ENCODE data around the gene PRRC2A.

The PRRC2A gene

DNA sequence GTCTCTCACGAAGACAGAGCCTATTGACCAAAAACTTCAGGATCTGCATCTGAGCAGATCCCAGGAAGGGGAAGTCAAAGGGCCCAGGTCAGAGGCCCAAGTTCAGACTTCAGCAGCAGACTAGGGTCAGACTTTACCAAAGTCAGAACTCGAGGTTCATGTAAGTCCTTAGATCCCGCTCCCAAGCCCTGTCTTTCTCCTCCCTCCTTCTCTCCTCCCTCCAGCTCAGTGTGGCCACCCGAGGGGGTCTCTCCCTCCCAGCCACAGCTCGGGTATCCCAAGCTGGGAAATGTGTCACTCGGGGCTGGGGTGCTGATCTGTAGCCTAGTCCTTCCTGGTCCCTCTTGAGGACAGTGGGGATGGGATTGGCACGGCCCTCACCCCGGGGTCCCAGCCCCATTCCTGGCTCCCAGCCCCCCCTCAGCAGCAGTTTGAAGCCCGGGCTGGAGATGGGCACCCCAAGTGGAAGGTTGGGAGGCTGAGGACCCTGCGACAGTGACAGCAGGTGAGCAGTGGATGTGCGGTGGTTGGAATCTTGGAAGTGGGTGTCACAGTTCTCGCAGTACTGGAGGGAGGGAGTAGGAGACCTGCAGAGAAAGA lies 41.7 kb downstream of the PRRC2A start:
- TF ChIP-seq, protein P1, sequence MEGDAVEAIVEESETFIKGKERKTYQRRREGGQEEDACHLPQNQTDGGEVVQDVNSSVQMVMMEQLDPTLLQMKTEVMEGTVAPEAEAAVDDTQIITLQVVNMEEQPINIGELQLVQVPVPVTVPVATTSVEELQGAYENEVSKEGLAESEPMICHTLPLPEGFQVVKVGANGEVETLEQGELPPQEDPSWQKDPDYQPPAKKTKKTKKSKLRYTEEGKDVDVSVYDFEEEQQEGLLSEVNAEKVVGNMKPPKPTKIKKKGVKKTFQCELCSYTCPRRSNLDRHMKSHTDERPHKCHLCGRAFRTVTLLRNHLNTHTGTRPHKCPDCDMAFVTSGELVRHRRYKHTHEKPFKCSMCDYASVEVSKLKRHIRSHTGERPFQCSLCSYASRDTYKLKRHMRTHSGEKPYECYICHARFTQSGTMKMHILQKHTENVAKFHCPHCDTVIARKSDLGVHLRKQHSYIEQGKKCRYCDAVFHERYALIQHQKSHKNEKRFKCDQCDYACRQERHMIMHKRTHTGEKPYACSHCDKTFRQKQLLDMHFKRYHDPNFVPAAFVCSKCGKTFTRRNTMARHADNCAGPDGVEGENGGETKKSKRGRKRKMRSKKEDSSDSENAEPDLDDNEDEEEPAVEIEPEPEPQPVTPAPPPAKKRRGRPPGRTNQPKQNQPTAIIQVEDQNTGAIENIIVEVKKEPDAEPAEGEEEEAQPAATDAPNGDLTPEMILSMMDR (conservative IDR thresholded peaks at IDR 0.05; ENCODE audit: control insufficient read depth, insufficient read depth, low read depth, low read length), result no peak
- DNase-seq (ENCODE audit: low read depth), result no peak
- H3K4me3 ChIP-seq (ENCODE audit: control insufficient read depth, low read depth, low read length), result no peak overlapping the region

DNA sequence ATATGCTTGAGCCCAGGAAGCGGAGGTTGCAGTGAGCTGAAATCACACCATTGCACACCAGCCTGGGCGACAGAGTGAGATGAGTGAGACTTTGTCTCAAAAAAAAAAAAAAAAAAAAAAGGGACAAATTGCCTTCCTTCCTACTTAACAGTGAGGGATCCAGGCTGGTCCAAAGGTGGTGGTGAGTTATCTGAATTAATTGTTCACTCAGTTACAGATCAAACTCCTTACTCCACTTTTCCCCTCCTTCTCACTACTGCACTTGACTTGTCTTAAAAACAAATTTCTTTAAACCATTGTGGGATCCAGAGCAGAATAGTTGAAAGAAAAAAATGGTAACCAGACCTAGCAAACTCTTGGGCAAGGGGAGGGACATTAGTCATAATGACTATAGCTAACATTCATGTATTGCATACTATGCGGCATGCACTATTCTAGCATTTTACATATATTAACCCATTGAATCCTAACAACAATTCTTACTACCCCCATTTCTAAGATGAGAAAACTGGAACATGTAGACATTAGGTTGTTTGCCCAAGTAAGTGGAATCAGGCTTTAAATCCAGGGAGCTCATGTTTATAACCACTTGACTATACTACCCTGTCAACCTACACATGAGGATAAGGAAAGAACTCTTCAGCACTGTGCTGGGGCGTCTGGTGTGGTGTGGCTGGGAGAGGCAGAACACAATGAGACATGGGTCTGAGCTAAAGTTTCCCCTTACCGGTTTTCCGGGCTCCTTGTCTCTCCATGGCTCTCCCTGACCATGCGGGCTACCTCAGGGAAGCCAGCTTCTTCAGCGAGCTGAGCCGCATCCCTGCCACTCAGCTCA lies 42.8 kb downstream of the PRRC2A start:
- TF ChIP-seq, protein P1 (conservative IDR thresholded peaks at IDR 0.05; ENCODE audit: control insufficient read depth, insufficient read depth, low read depth, low read length), result no peak
- DNase-seq (ENCODE audit: low read depth), result peak; percentile 69
- H3K4me3 ChIP-seq (ENCODE audit: control insufficient read depth, low read depth, low read length), result peak overlapping the region; percentile 93

DNA sequence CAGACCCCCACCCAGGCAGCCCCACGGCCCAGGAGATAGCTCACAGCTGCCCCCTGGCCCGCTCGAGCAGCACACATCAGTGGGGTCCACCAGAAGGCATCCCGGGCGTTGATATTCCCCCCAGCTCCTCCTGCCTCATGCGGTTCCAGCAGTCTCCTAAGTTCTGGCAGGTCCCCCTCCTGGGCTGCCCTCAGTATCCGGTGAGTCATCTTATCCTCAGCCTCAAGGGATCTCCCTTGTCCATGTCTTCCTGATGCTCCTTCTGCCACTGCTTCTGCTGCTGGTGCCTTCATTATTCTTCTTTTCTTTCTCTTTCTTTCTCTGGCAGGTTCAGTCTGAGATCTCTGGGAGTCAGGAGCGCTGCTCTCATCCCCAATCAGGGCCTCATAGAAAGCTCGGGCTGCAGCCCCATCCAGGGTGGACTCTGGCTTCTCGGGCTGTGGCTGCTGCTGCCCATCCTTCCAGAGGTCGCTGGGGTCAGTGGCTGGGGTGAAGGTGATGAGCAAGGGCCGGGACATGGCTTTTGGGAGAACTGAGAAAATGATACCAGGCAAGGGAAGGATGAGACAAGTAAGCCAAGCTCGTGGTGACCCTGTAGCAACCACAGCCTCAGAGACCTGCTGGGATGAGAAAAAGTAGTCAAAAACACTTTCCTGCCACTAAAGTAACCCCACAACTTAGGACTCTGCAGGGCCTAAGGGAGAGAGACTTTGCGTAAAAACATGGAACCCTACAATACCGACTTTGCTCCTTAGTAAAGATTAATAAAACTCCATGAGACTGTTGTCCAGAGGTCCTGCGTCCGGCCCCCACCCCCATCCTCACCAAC lies 43.7 kb downstream of the PRRC2A start:
- H3K4me3 ChIP-seq (ENCODE audit: control insufficient read depth, low read depth, low read length), result peak overlapping the region; percentile 93
- DNase-seq (ENCODE audit: low read depth), result peak; percentile 86
- TF ChIP-seq, protein P1 (conservative IDR thresholded peaks at IDR 0.05; ENCODE audit: control insufficient read depth, insufficient read depth, low read depth, low read length), result no peak

DNA sequence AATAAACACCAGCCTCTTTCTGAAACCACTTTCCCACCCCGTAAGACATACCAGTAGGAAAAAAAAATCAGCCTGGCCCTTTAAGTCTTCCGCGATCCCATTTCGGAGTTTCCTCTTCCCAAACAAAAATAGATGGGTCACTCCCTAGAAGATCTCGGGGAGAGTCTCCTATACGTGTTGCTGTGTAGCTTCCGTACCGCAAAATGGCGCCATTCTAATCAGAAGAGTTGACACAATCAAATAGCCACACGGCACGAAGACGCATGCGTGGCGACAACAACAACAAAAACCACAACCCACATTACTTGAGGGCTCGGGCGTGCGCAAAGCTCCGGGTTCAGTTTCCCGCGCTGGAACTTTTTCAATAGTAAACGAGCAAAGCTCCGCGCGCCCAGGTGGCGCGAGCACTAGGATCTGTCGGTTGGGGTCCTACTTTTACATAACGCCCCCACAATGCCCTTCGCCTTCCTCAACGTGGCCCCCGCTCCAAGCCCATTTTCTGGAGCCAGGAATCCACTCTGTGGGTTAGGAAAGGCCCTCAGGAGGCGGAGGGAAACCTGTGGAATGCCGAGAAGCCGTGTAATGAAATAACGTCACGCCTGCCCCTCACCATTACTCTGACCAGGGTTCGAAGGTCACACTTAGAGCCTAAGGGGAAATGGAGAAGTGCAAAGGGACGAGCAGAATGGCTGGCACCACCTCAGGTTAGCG lies 44.4 kb downstream of the PRRC2A start, which contains the start of gene GPANK1:
Gene GPANK1, minus strand, starts transcription at position 208 of the 711 bp plus-strand sequence. CDS start 519 bp downstream, outside the sequence.
- TF ChIP-seq, protein P1 (conservative IDR thresholded peaks at IDR 0.05; ENCODE audit: control insufficient read depth, insufficient read depth, low read depth, low read length), result no peak
- peak within 1 kb of the TSS; percentile 93 for H3K4me3 ChIP-seq (ENCODE audit: control insufficient read depth, low read depth, low read length)
- peak; percentile 95 for DNase-seq (ENCODE audit: low read depth)

DNA sequence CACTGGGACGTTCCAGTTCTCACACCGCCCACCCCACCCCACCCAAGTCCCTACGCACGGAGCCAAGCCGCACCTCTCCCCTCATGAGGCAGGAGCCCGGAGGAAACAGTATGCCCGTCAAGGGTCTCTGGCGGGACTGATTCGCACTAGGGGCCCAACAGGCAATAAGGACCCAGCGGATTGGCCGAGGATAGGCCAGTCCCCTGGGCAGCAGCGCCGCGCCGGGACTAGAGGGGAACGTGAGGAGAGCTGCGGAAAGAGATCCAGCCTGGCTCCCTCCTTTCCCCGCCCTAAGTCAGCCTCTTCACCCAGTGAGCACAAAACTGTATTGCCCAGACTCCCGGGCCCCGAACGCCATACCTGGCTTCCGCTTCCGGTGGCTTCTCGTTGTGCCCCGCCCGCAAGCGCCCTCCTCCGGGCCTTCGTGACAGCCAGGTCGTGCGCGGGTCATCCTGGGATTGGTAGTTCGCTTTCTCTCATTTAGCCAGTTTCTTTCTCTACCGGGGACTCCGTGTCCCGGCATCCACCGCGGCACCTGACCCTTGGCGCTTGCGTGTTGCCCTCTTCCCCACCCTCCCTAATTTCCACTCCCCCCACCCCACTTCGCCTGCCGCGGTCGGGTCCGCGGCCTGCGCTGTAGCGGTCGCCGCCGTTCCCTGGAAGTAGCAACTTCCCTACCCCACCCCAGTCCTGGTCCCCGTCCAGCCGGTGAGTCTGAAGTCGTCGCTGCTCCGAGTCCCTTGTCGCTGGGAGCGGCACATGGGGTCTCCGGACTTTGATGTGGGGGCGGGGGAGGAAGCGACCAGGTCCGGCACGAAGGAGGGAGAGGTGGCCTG lies 45.2 kb downstream of the PRRC2A start, which contains the start of gene CSNK2B:
Gene CSNK2B, plus strand, starts transcription at position 580 of the 836 bp plus-strand sequence. CDS start 752 bp downstream, outside the sequence.
- peak within 1 kb of the TSS; percentile 93 for H3K4me3 ChIP-seq (ENCODE audit: control insufficient read depth, low read depth, low read length)
- DNase-seq (ENCODE audit: low read depth), result peak; percentile 95
- TF ChIP-seq, protein P1 (conservative IDR thresholded peaks at IDR 0.05; ENCODE audit: control insufficient read depth, insufficient read depth, low read depth, low read length), result no peak

All from fibroblast of mammary gland (primary cell).